Gastrocnemius medialis (tissue), 4 donors: ENCODE data around the gene PCBP2.

Experiments used
- CTCF ChIP-seq, 5 experiments: fragments of 450-650 bp in 3 of 5; fragments of 200-600 bp in 2 of 5; sonication (generic) in 2 of 5; IDR thresholded peaks in 4 of 5; conservative IDR thresholded peaks in 1 of 5; 1 replicate in 4 of 5; 2 replicates in 1 of 5; pipeline ENCODE4 v1.5.1; 2016 to 2019; ENCODE audit warnings: antibody characterized with exemption in 5 of 5, mild to moderate bottlenecking in 3 of 5, moderate library complexity in 3 of 5
- POLR2A ChIP-seq, 2 donors: fragments of 450-650 bp; IDR thresholded peaks; one replicate each; pipeline ENCODE4 v1.6.1; 2017; ENCODE audit warnings: antibody characterized with exemption in 2 of 2, mild to moderate bottlenecking in 2 of 2, moderate library complexity in 2 of 2

- no peak for TF ChIP-seq POLR2A (IDR thresholded peaks at IDR 0.05)
- no peak for TF ChIP-seq CTCF (IDR thresholded peaks at IDR 0.05 in 4 of 5, conservative IDR thresholded peaks at IDR 0.05 in 1 of 5)
Measured at GRCh38 chr12:53474077-53474476, 22.2 kb downstream of the PCBP2 start.
